Ishikawa (cell line): Measurements from ENCODE around the gene CLDN9.

Experiments
- CEBPB ChIP-seq: IDR thresholded peaks from 2 replicates; pipeline ENCODE4 v1.6.1; 2012
- CREB1 ChIP-seq: IDR thresholded peaks from 2 replicates; pipeline ENCODE4 v1.6.1; 2012; ENCODE audit warnings: low read depth
- EGR1 ChIP-seq: IDR thresholded peaks from 2 replicates; pipeline ENCODE4 v1.6.1; 2012
- EP300 ChIP-seq: IDR thresholded peaks from 2 replicates; pipeline ENCODE4 v1.6.1; 2012; ENCODE audit warnings: borderline replicate concordance
- FOXM1 ChIP-seq: IDR thresholded peaks from 2 replicates; pipeline ENCODE4 v1.6.1; 2012; ENCODE audit warnings: low read depth, borderline replicate concordance
- NFIC ChIP-seq: IDR thresholded peaks from 2 replicates; pipeline ENCODE4 v1.6.1; 2012
- RAD21 ChIP-seq: IDR thresholded peaks from 2 replicates; pipeline ENCODE4 v1.6.1; 2012; ENCODE audit warnings: low read depth
- TAF1 ChIP-seq: IDR thresholded peaks from 2 replicates; pipeline ENCODE4 v1.6.1; 2012; ENCODE audit warnings: low read depth, mild to moderate bottlenecking
- TCF12 ChIP-seq: IDR thresholded peaks from 2 replicates; pipeline ENCODE4 v1.6.1; 2012; ENCODE audit warnings: low read depth
- TEAD4 ChIP-seq: IDR thresholded peaks from 2 replicates; pipeline ENCODE4 v1.6.1; 2012
- YY1 ChIP-seq: IDR thresholded peaks from 2 replicates; pipeline ENCODE4 v1.6.1; 2012; ENCODE audit warnings: low read depth
- ZBTB7A ChIP-seq: IDR thresholded peaks from 2 replicates; pipeline ENCODE4 v1.6.1; 2012; ENCODE audit warnings: low read depth
- TF ChIP-seq, protein P1 (sequence below): IDR thresholded peaks from 2 replicates; pipeline ENCODE4 v1.6.1; 2012
- TF ChIP-seq, protein P2 (sequence below): IDR thresholded peaks from 2 replicates; pipeline ENCODE4 v1.6.1; 2012; ENCODE audit warnings: low read depth, mild to moderate bottlenecking
- TF ChIP-seq, protein P3 (sequence below): IDR thresholded peaks from 2 replicates; pipeline ENCODE4 v1.6.1; 2012

Gene CLDN9

DNA sequence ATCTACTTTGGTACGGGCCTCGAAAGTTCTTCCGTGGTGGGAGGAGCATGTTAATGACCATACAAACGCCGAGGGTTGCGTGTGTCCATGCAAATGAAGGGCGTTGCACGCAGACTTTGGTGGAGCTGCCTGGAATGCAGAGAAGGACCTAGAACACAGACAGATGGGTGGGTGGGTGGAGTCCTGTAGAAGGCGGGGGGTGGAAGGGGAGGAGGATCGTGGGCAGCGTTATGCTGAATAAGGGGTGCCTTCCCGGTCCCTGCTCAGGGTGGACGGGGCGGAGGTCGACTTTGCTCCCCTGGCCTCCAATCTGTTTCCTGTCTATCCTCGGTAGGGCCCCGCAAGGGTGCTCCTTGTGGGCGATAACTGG is 44.4 kb upstream of the CLDN9 start:
- TF ChIP-seq TAF1 (no peak), TEAD4 (peak; percentile 66)

DNA sequence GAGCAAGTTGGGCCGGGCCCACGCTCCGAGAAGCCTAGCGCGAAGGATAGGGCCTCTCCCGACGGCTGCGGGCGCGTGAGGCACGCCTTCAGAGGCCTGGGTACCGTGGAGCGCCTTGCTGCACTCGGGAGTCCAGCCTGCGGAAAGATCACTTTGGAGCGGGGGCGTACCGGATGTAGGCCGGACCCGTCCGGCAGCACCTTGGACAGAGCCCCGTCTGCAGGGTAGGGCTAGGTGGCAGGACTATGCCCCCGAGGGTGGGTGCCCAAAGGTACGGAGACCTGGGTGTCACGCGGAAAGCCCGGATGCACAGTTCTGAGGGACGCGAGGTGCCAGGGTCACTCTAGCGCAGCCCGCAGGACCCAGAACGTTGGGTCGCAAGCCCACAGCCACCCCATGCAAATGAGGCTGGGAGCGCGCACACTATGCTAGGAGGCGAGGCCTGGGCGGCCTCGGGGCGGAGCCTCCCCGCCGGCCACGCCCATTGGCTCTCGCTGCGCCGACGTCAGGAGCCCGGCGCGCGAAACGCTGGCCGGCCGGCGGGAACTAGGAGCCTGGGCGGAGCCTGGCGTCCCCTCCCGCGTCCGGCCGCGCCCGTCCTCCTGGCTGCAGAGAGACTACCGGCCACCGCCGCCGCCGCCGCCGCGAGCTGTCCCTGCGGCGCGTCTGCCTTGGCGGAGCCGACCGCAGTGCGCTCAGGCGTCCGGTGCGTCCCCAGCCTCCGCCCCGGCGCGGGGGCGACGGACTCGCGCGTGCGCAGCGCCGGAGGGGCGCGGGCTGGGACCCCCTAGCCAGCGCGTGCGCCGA is 43.8 kb upstream of the CLDN9 start, which contains the start of gene PAQR4:
Gene PAQR4, plus strand, starts transcription at position 611 of the 807 bp plus-strand sequence. CDS start 327 bp downstream, outside the sequence.
- TF ChIP-seq, protein P1, sequence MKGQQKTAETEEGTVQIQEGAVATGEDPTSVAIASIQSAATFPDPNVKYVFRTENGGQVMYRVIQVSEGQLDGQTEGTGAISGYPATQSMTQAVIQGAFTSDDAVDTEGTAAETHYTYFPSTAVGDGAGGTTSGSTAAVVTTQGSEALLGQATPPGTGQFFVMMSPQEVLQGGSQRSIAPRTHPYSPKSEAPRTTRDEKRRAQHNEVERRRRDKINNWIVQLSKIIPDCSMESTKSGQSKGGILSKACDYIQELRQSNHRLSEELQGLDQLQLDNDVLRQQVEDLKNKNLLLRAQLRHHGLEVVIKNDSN = no peak
- TF ChIP-seq TEAD4 = no peak; the same call in 1 of the 2 replicates
- TF ChIP-seq, protein P2, sequence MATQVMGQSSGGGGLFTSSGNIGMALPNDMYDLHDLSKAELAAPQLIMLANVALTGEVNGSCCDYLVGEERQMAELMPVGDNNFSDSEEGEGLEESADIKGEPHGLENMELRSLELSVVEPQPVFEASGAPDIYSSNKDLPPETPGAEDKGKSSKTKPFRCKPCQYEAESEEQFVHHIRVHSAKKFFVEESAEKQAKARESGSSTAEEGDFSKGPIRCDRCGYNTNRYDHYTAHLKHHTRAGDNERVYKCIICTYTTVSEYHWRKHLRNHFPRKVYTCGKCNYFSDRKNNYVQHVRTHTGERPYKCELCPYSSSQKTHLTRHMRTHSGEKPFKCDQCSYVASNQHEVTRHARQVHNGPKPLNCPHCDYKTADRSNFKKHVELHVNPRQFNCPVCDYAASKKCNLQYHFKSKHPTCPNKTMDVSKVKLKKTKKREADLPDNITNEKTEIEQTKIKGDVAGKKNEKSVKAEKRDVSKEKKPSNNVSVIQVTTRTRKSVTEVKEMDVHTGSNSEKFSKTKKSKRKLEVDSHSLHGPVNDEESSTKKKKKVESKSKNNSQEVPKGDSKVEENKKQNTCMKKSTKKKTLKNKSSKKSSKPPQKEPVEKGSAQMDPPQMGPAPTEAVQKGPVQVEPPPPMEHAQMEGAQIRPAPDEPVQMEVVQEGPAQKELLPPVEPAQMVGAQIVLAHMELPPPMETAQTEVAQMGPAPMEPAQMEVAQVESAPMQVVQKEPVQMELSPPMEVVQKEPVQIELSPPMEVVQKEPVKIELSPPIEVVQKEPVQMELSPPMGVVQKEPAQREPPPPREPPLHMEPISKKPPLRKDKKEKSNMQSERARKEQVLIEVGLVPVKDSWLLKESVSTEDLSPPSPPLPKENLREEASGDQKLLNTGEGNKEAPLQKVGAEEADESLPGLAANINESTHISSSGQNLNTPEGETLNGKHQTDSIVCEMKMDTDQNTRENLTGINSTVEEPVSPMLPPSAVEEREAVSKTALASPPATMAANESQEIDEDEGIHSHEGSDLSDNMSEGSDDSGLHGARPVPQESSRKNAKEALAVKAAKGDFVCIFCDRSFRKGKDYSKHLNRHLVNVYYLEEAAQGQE = peak; percentile 99
- TF ChIP-seq NFIC = no peak
- no peak for TF ChIP-seq CEBPB
- peak; percentile 45; the same call in 1 of the 2 replicates for TF ChIP-seq TAF1
- TF ChIP-seq, protein P3, sequence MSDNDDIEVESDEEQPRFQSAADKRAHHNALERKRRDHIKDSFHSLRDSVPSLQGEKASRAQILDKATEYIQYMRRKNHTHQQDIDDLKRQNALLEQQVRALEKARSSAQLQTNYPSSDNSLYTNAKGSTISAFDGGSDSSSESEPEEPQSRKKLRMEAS = peak; percentile 76
- TF ChIP-seq EGR1 = peak; percentile 99
- TF ChIP-seq EP300 = no peak
- TF ChIP-seq YY1 = no peak
- TF ChIP-seq ZBTB7A = peak; percentile 81; the same call in 1 of the 2 replicates
- no peak for TF ChIP-seq RAD21
- TF ChIP-seq FOXM1 = no peak
- no peak for TF ChIP-seq CREB1
- no peak for TF ChIP-seq TCF12

DNA sequence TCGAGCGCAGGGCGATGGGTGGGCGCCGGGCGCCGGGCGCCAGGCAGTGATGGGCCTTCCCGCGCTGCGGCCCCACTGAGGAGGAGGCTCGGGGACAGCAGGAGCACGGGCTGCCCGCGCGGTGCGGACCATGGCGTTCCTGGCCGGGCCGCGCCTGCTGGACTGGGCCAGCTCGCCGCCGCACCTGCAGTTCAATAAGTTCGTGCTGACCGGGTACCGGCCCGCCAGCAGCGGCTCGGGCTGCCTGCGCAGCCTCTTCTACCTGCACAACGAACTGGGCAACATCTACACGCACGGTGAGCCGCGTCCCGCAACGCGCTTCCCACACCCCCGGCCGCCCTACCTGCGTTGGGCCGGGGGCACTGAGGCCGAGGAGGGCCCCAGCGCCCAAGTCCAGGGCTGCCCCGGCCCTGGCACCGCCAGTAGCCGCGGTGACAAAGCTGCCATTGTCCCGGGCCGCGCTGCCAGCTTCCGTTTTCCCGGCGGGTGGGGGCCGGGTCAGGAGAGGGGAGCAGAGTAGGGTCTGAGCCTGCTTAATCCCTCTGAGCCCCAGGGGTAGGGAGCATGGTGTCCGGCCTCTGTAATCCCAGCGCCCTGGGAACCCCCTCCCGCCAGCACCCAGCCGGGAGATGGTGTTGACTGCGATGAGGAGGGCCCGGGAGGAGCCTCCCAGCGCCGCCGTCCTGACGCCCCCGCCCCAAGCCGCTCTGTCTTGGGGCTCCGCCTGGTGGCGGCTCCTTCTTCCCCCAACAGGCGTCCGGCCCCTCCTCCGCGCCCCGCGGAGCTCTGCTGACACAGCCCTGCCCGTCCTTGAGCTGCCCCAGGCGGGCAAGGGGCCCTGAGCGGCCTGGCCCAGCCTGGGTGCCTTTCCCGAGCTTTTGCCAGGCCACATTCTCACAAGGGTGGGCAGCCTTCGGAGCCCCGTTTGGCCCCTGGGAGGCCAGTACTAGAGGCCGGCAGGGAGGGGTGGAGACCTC is 42.9 kb upstream of the CLDN9 start:
- TF ChIP-seq RAD21 (peak; percentile 6; the same call in 1 of the 2 replicates), FOXM1 (no peak), ZBTB7A (peak; percentile 84), CREB1 (0 out of 2 replicates have a peak, but pooled peaks have one; percentile 14), TAF1 (no peak; the same call in 1 of the 2 replicates), CEBPB (no peak), YY1 (no peak), EGR1 (peak; percentile 52; the same call in 1 of the 2 replicates), NFIC (no peak), TEAD4 (no peak), TCF12 (no peak)
- TF ChIP-seq, protein P2 = no peak
- TF ChIP-seq, protein P1 = no peak

DNA sequence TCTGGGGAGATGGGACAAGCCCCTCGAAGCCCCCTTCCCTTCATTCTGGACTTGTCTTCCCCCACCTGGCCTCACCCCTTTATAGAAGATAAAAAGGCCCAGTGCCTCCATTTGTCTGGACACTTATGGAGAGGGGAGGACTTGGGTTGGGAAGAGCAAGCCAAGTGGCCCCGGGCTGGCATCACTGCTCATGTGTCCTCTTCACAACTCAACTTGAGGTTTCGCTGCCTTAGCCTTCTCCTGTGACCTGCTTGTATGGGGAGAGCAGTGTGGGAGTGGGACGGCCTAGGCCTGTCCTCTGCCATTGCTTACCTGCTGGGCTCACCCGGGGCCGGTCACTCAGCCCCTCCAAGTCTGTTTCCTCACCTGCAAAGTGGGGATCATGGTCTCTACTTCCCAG is 42.2 kb upstream of the CLDN9 start:
- TF ChIP-seq CREB1 (no peak), NFIC (no peak), CEBPB (no peak), EGR1 (no peak), RAD21 (no peak), ZBTB7A (no peak; the same call in 1 of the 2 replicates), TAF1 (no peak), FOXM1 (no peak)
- TF ChIP-seq, protein P3 = no peak
- TF ChIP-seq, protein P2 = no peak
- TF ChIP-seq, protein P1 = no peak
